Measurements from ENCODE around the gene VOPP1. TPM values are rescaled to one million over a fixed set of nuclear protein-coding genes. Genes with fewer than 3 reads are reported as not detected.

The VOPP1 gene
- total RNA-seq, 1 experiment from 2014 or later, result 63.9 TPM

GRCh38 chr7:55594870-55595269, 22.6 kb upstream of the VOPP1 start:
- Mint-ChIP-seq H3K36me3 (no peaks in the 10 kb centered on the region), H3K9me3 (no peaks in the 10 kb centered on the region), H3K4me3 (no peak overlapping the region), H3K27me3 (ENCODE audit: low read depth) (peaks cover 6% of the 10 kb centered on the region; the same call in 1 of the 2 replicates), H3K27ac (no peak overlapping the region), H3K4me1 (no peaks in the 10 kb centered on the region)
- TF ChIP-seq CTCF (IDR thresholded peaks at IDR 0.05), result no peak
- TF ChIP-seq ZBTB21 (CRISPR knock-in tag; IDR thresholded peaks at IDR 0.05; ENCODE audit: borderline replicate concordance), result no peak
- TF ChIP-seq MYBL2 (CRISPR knock-in tag; IDR thresholded peaks at IDR 0.05), result no peak
- TF ChIP-seq GTF2I (CRISPR knock-in tag; conservative IDR thresholded peaks at IDR 0.05), result no peak
- TF ChIP-seq USF2 (CRISPR knock-in tag; IDR thresholded peaks at IDR 0.05), result no peak
- TF ChIP-seq ATF1 (CRISPR knock-in tag; IDR thresholded peaks at IDR 0.05), result no peak
- no peak for TF ChIP-seq RORB (CRISPR knock-in tag; IDR thresholded peaks at IDR 0.05)
- no peak for TF ChIP-seq SMAD4 (CRISPR knock-in tag; IDR thresholded peaks at IDR 0.05)
- TF ChIP-seq ZNF219 (CRISPR knock-in tag; IDR thresholded peaks at IDR 0.05; ENCODE audit: borderline replicate concordance), result no peak
- TF ChIP-seq E2F4 (CRISPR knock-in tag; IDR thresholded peaks at IDR 0.05; ENCODE audit: borderline replicate concordance, low read depth), result no peak
- no peak for TF ChIP-seq FOXJ3 (CRISPR knock-in tag; IDR thresholded peaks at IDR 0.05; ENCODE audit: borderline replicate concordance)
- no peak for TF ChIP-seq PREB (CRISPR knock-in tag; IDR thresholded peaks at IDR 0.05; ENCODE audit: borderline replicate concordance)
- TF ChIP-seq RELA (CRISPR knock-in tag; IDR thresholded peaks at IDR 0.05; ENCODE audit: borderline replicate concordance), result no peak
- TF ChIP-seq NFATC4 (CRISPR knock-in tag; IDR thresholded peaks at IDR 0.05), result no peak
- no peak for TF ChIP-seq E2F5 (CRISPR knock-in tag; IDR thresholded peaks at IDR 0.05)
- TF ChIP-seq TP53 (CRISPR knock-in tag; IDR thresholded peaks at IDR 0.05), result no peak
- no peak for TF ChIP-seq MLX (CRISPR knock-in tag; IDR thresholded peaks at IDR 0.05)
- TF ChIP-seq CDX4 (CRISPR knock-in tag; IDR thresholded peaks at IDR 0.05; ENCODE audit: borderline replicate concordance), result no peak
- ATAC-seq, result no peak
- CTCF ChIA-PET, result interaction anchor here (1.7 to 2.1 kb wide), 2 partner anchors 48 to 162 kb away, joined by 5 to 9 read pairs; no protein-coding TSS in a partner anchor
- POLR2A ChIA-PET, result no interaction called here
- DNase-seq (ENCODE audit: low spot score), result no peak

- ChIA-PET CTCF (interaction anchor here (1.7 to 2.1 kb wide), 2 partner anchors 48 to 161 kb away, joined by 5 to 9 read pairs; no protein-coding TSS in a partner anchor), POLR2A (no interaction called here)
- peaks cover 6% of the 10 kb centered on the region; the same call in 1 of the 2 replicates for H3K27me3 Mint-ChIP-seq (ENCODE audit: low read depth)
- H3K9me3 Mint-ChIP-seq, result no peaks in the 10 kb centered on the region
- no peak overlapping the region for H3K4me3 Mint-ChIP-seq
- DNase-seq (ENCODE audit: low spot score), result no peak
- no peaks in the 10 kb centered on the region for H3K4me1 Mint-ChIP-seq
- H3K36me3 Mint-ChIP-seq, result no peaks in the 10 kb centered on the region
- no peak for ATAC-seq
- no peak overlapping the region for H3K27ac Mint-ChIP-seq
- TF ChIP-seq FOXP4 (CRISPR knock-in tag; IDR thresholded peaks at IDR 0.05) (no peak), NFYB (CRISPR knock-in tag; conservative IDR thresholded peaks at IDR 0.05; ENCODE audit: low read depth) (no peak), ZNF281 (CRISPR knock-in tag; IDR thresholded peaks at IDR 0.05) (no peak)
These were observed 22.1 kb upstream of the VOPP1 start for GRCh38 chr7:55594414-55594813.

All from WTC11 (cell line).